KBM-7 (cell line): ENCODE measurements around the gene RHEB.

ENCODE experiments used
- DNase-seq: peaks from one replicate; pipeline ENCODE4 v3.0.0-alpha.2; 2015
- in situ Hi-C: fragments of 300-500 bp; cut with MboI; formaldehyde crosslinking; loops from 2 replicates; pipeline ENCODE4 v1.14.3; 2020; ENCODE audit warnings: low sequenced_read_pairs, low pct_unique_long_range_greater_than_20kb, mixed read lengths

The RHEB gene

GRCh38 chr7:151507806-151508205 lies 11.9 kb downstream of the RHEB start:
- in situ Hi-C loops = no loop called here
- DNase-seq = no peak

- DNase-seq = no peak
- in situ Hi-C loops = no loop called here
Observed at GRCh38 chr7:151506901-151507382, 12.8 kb downstream of the RHEB start.

GRCh38 chr7:151505836-151506468 lies 13.7 kb downstream of the RHEB start:
- DNase-seq = no peak
- in situ Hi-C loops = no loop called here

- in situ Hi-C loops = no loop called here
- no peak for DNase-seq
Observed at GRCh38 chr7:151505433-151505832, 14.3 kb downstream of the RHEB start.

- DNase-seq = no peak
- in situ Hi-C loops = no loop called here
Observed at GRCh38 chr7:151504715-151505326, 14.9 kb downstream of the RHEB start.

DNA sequence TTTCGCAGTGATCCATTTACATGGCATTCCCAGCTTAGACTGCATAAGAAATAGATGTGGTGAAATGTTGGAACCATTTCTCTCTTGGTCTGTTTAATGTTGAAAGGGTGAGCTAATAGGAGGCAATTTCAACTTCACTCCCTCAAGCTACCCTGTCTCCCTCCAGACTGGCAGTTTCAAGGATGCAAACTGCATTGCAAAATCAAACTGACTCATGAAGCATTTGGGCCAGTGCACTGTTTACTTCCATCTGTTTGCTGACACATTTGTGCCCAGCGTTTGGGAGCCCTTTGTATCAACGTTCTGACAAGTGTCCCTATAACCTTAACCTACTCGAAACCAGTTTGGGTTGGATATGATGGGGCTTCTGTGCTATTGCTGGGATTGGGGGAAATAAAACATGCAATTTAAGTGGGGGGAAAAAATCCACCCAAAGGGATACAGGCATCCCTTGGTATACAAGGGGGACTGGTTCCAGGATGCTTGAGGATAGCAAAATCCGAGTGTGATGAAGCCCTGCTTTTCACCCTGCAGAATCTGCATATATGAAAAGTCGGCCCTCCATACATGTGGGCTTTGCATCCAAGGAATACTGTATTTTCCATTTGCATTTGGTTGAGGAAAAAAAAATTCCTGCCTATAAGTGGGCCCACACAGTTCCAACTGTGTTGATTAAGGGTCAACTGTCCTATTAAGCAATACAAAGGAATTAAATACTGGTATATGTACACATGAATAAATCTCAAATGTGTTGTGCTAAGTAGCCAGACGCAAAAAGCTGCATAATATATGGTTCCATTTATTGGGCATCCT lies 15.6 kb downstream of the RHEB start:
- no peak for DNase-seq
- in situ Hi-C loops = no loop called here

- in situ Hi-C loops = no loop called here
- DNase-seq = no peak
Observed at GRCh38 chr7:151501676-151502075, 18.0 kb downstream of the RHEB start.

GRCh38 chr7:151498495-151498894 lies 21.2 kb downstream of the RHEB start:
- in situ Hi-C loops = no loop called here
- no peak for DNase-seq

- DNase-seq = no peak
- in situ Hi-C loops = no loop called here
Observed at GRCh38 chr7:151497306-151497871, 22.3 kb downstream of the RHEB start.

- no peak for DNase-seq
- in situ Hi-C loops = no loop called here
Observed at GRCh38 chr7:151495360-151495759, 24.3 kb downstream of the RHEB start.

GRCh38 chr7:151494298-151495284 lies 25.1 kb downstream of the RHEB start:
- in situ Hi-C loops = no loop called here
- no peak for DNase-seq

DNA sequence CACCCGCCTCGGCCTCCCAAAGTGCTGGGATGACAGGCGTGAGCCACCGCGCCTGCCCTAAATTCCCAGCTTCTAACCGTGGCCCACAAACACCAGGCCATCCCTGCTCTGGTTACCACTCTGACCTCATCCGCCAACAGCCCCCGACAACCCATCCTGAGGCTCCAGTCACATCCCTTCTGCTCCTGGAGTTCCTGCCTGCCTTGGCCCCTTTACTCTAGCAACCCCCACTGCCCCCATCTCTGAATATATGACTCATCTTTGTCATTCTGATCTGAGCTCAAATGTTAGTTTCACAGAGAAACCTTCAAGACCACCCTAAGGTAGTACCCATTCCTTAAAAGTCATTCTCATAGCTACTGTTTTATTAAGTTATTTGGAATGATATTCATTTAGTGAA lies 26.6 kb downstream of the RHEB start:
- in situ Hi-C loops = no loop called here
- DNase-seq = no peak

- peak; percentile 53 for DNase-seq
- in situ Hi-C loops = no loop called here
Observed at GRCh38 chr7:151491859-151492258, 27.8 kb downstream of the RHEB start.

DNA sequence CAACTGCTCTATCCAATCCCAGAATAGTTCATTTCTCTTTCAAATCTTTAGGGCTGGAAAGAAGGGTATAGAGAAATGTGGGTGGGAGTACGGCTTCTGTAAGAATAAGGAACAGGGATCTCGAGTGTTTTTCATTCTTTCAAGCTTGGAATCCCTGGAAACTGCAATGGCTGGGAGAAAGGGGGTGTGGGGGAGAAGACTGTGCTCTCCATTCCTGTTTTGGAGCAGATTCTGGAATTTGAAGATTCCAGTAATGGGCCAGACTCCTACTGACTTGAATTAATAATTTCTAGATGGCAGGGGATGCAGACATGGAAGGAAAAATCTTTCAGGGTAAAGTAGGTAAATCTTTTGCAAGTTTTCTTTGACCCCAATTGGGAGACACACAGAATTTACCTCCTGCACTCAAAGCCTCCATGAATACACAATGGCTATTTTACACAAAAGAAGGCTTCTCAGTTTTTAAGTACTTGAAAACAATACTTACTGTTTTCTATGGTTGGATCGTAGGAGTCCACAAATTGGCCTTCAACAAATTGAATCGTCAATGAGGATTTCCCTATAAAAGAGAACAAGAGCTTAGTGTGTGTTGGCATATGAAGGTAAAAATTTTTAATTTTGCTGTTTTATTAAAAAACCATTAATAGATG lies 29.1 kb downstream of the RHEB start:
- in situ Hi-C loops = no loop called here
- no peak for DNase-seq

DNA sequence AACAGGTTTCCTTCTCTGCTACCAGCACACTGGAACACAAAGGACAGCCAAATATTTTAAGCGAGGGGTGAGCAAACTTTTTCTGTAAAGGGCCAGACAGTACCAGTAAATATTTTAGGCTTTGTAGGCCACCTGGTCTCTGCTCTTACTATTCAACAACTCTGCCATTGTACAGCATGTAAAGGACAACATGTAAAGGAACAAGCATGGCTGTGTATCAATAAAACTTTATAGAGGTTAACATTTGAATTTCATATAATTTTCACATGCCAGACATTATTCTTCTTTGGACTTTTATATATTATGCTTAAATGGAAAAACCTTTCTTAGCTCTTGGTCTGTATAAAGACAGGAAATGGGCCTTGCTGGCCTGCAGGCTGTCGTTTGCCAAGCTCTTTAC lies 30.2 kb downstream of the RHEB start:
- in situ Hi-C loops = no loop called here
- no peak for DNase-seq

DNA sequence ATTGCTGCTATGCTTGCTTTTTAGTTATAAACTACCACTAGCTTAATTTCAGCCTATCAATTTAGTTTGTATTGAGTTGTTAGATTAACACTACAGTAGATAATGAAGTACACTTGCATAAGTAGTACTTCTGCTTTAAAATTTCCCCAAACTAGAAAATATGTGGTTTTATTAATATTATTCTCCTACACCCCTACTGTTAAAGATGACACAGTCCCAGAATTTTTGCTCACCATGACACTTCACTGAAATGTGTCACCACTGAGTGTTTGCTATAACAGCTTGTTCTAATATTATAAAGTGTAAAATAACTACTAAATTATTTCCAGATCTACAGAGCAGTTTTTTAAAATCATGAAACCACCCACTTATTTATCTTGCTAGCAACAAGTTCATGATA lies 31.6 kb downstream of the RHEB start:
- in situ Hi-C loops = no loop called here
- no peak for DNase-seq

GRCh38 chr7:151487228-151487627 lies 32.5 kb downstream of the RHEB start:
- no peak for DNase-seq
- in situ Hi-C loops = no loop called here

- in situ Hi-C loops = no loop called here
- no peak for DNase-seq
Observed at GRCh38 chr7:151486074-151486473, 33.6 kb downstream of the RHEB start.
